Pancreas (tissue), 10 donors: ENCODE measurements around the gene MAGEA2. TPM values are rescaled to one million over a fixed set of nuclear protein-coding genes. Genes with fewer than 3 reads are reported as not detected.
"Not testable (repeated sequence)": the region's sequence is repeated elsewhere in the genome, so short reads cannot be mapped to it uniquely, and the experiment has no call there.

ENCODE experiments used
- ATAC-seq, 4 donors: fragments of 200-7000 bp; cut with Tn5 transposase; one replicate each; pipeline versions ENCODE4 v1.8.0 to v1.9.1; 2020; ENCODE audit warnings: mild to moderate bottlenecking in 4 of 4, moderate library complexity in 4 of 4
- DNase-seq, 6 donors: peaks; one replicate each; pipeline ENCODE4 v3.0.0-alpha.2; 2020
- FAIRE-seq: peaks from 2 replicates; lab custom pipeline; 2012; peaks lifted over from hg19 to GRCh38; lab: Jason Lieb, UNC
- H3K27ac ChIP-seq, 4 donors: fragments of 200-600 bp; sonication (generic); 1 replicate in 3 of 4; 2 replicates in 1 of 4; pipeline versions ENCODE4 v1.5.0 to v1.8.0; 2020
- H3K27me3 ChIP-seq, 4 donors: fragments of 200-600 bp; one replicate each; pipeline ENCODE4 v1.8.0; 2021
- H3K36me3 ChIP-seq, 3 donors: fragments of 200-600 bp; sonication (generic) in 1 of 3; one replicate each; pipeline versions ENCODE4 v1.5.0 to v1.8.0; 2020 to 2021
- H3K4me1 ChIP-seq, 3 donors: fragments of 200-600 bp; one replicate each; pipeline ENCODE4 v1.8.0; 2021
- H3K4me3 ChIP-seq, 4 donors: fragments of 200-600 bp; sonication (generic) in 2 of 4; one replicate each; pipeline versions ENCODE4 v1.5.0 to v1.8.0; 2020 to 2021
- H3K9me3 ChIP-seq, 4 donors: fragments of 200-600 bp; one replicate each; pipeline ENCODE4 v1.8.0; 2021
- WGBS, 2 donors: extraction: QIAGEN DNeasy Blood & Tissue Kit; methylation state at CpG; one replicate each; pipeline ENCODE4 v1.1.7; 2013; 5-methylcytosine and 5-hydroxymethylcytosine counted together
- intact Hi-C, 3 donors: fragments of 100-400 bp; cut with DNase I; formaldehyde crosslinking; loops; one replicate each; pipeline versions ENCODE4 v1.11.1 to v1.14.2; 2022
- polyA plus RNA-seq, 2 donors: library from polyadenylated mRNA; stranded (reverse); fragments of 200-250 nt; gene quantifications; one replicate each; pipeline ENCODE4 v1.2.3, GENCODE V29; 2013
- total RNA-seq, 6 donors: library from RNA; stranded (reverse); fragmentation: NEBNext Ultra II Directional in 4 of 6; extraction: Animal tissue kit (Norgen Biotek cat#: 25700) in 4 of 6; gene quantifications; one replicate each; pipeline versions ENCODE4 v1.2.1 to v1.2.4, GENCODE V29; 2021 to 2023
- TF ChIP-seq, protein P1 (sequence below), 4 donors: fragments of 200-600 bp; sonication (generic) in 3 of 4; IDR thresholded peaks; one replicate each; pipeline versions ENCODE4 v1.5.0 to v1.8.0; 2021; ENCODE audit warnings: antibody characterized with exemption in 4 of 4
- donor health status: healthy with polysubstance abuse.
- donor health status: DM: no; HTN: no; CAD: no; lungs with moderate emphysema.
- donor health status: DM: no; HTN: no; CAD: no.
- donor health status: control.
- donor health status: control.
- donor health status: Bipolar disorder and iron deficiency.
- donor health status: DM: yes; HTN: yes; CAD: no.
- donor health status: DM: no; HTN: no; CAD: no.
- donor health status: DM: no; HTN: no; CAD: no.
- donor health status: DM: yes; HTN: yes; CAD: no.

MAGEA2 gene
- total and polyA plus RNA-seq, 8 donors: not detected

DNA sequence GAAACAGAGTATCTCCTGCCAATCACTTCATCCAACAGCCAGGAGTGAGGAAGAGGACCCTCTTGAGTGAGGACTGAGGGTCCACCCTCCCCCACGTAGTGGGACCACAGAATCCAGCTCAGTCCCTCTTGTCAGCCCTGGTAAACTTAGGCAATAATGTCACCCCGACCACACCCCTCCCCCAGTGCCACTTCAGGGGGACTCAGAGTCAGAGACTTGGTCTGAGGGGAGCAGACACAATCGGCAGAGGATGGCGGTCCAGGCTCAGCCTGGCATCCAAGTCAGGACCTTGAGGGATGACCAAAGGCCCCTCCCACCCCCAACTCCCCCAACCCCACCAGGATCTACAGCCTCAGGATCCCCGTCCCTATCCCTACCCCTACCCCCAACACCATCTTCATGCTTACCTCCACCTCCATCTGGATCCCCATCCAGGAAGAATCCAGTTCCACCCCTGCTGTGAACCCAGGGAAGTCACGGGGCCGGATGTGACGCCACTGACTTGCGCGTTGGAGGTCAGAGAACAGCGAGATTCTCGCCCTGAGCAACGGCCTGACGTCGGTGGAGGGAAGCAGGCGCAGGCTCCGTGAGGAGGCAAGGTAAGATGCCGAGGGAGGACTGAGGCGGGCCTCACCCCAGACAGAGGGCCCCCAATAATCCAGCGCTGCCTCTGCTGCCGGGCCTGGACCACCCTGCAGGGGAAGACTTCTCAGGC is 20.2 kb downstream of the MAGEA2 start, which contains the start of the genes CSAG1 and MAGEA12:
TSS of gene CSAG1 (minus strand) at position 461 of the 715 bp plus-strand sequence. CDS start 1,261 bp downstream, outside the sequence.
TSS of gene MAGEA12 (plus strand) at position 497 of the 715 bp plus-strand sequence. CDS start 2,405 bp downstream, outside the sequence.
- Histone ChIP-seq H3K9me3 (no peaks in the 10 kb centered on the region), H3K4me3 (no peak within 1 kb of the TSS), H3K27me3 (no peaks in the 10 kb centered on the region), H3K36me3 (no peaks in the 10 kb centered on the region), H3K27ac (no peak within 1 kb of the TSS), H3K4me1 (no peaks in the 10 kb centered on the region)
- 77% methylated on average over 19 of the region's 21 CpGs for WGBS, 2 donors
- intact Hi-C loops: no loop called here
- DNase-seq: peak in 2 of 6 donors; percentile 5 to 46
- ATAC-seq: no peak
- TF ChIP-seq, protein P1, sequence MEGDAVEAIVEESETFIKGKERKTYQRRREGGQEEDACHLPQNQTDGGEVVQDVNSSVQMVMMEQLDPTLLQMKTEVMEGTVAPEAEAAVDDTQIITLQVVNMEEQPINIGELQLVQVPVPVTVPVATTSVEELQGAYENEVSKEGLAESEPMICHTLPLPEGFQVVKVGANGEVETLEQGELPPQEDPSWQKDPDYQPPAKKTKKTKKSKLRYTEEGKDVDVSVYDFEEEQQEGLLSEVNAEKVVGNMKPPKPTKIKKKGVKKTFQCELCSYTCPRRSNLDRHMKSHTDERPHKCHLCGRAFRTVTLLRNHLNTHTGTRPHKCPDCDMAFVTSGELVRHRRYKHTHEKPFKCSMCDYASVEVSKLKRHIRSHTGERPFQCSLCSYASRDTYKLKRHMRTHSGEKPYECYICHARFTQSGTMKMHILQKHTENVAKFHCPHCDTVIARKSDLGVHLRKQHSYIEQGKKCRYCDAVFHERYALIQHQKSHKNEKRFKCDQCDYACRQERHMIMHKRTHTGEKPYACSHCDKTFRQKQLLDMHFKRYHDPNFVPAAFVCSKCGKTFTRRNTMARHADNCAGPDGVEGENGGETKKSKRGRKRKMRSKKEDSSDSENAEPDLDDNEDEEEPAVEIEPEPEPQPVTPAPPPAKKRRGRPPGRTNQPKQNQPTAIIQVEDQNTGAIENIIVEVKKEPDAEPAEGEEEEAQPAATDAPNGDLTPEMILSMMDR (IDR thresholded peaks at IDR 0.05): no peak
- FAIRE-seq: no peak

- intact Hi-C loops: no loop called here
- H3K27me3 ChIP-seq: no peaks in the 10 kb centered on the region
- no peak for FAIRE-seq
These were observed 28.2 kb downstream of the MAGEA2 start for GRCh38 chrX:152725409-152725808.

DNA sequence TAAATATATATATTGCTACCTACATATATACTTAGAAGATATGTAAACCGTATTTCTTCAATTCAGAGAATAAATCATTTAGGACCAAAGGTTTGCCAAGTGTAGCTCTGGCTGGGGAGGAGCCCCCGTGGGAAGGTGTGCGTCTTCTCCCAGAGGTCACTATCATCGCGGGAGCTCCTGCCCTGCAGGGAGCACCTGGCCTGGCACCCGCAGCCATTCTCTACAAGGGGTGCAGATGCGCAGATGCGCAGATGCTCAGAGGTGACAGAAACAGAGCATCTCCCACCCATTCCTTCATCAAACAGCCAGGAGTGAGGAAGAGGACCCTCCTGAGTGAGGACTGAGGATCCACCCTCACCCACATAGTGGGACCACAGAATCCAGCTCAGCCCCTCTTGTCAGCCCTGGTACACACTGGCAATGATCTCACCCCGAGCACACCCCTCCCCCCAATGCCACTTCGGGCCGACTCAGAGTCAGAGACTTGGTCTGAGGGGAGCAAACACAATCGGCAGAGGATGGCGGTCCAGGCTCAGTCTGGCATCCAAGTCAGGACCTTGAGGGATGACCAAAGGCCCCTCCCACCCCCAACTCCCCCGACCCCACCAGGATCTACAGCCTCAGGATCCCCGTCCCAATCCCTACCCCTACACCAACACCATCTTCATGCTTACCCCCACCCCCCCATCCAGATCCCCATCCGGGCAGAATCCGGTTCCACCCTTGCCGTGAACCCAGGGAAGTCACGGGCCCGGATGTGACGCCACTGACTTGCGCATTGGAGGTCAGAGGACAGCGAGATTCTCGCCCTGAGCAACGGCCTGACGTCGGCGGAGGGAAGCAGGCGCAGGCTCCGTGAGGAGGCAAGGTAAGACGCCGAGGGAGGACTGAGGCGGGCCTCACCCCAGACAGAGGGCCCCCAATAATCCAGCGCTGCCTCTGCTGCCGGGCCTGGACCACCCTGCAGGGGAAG is 39.5 kb downstream of the MAGEA2 start, which contains the start of gene MAGEA2B:
TSS of gene MAGEA2B (plus strand) at position 814 of the 973 bp plus-strand sequence. CDS start 2,479 bp downstream, outside the sequence.
- FAIRE-seq, H3K4me3 ChIP-seq, H3K9me3 ChIP-seq, H3K27ac ChIP-seq, ATAC-seq, intact Hi-C loops, DNase-seq, H3K27me3 ChIP-seq, H3K4me1 ChIP-seq, H3K36me3 ChIP-seq: not testable (repeated sequence)
- no CpG with 5 or more reads among the region's 35 CpGs for WGBS, 2 donors

More at GRCh38 chrX:152725409-152725808, 28.2 kb downstream of the MAGEA2 start:
- no peaks in the 10 kb centered on the region for H3K4me1 ChIP-seq
- 53 to 56% methylated on average over 7 of the region's 7 CpGs for WGBS, 2 donors
- DNase-seq (peak in 2 of 6 donors; percentile 2 to 17), ATAC-seq (no peak)
- no peak overlapping the region for H3K27ac ChIP-seq
- H3K36me3 ChIP-seq: no peaks in the 10 kb centered on the region
- H3K4me3 ChIP-seq: no peak overlapping the region
- TF ChIP-seq, protein P1 (IDR thresholded peaks at IDR 0.05): no peak
- no peaks in the 10 kb centered on the region for H3K9me3 ChIP-seq

- H3K27me3 ChIP-seq, FAIRE-seq, H3K27ac ChIP-seq, intact Hi-C loops, ATAC-seq, H3K9me3 ChIP-seq, H3K4me1 ChIP-seq, H3K4me3 ChIP-seq, H3K36me3 ChIP-seq, DNase-seq: not testable (repeated sequence)
- no CpG with 5 or more reads among the region's 5 CpGs for WGBS, 2 donors
These were observed 40.4 kb downstream of the MAGEA2 start for GRCh38 chrX:152713195-152713594.

DNA sequence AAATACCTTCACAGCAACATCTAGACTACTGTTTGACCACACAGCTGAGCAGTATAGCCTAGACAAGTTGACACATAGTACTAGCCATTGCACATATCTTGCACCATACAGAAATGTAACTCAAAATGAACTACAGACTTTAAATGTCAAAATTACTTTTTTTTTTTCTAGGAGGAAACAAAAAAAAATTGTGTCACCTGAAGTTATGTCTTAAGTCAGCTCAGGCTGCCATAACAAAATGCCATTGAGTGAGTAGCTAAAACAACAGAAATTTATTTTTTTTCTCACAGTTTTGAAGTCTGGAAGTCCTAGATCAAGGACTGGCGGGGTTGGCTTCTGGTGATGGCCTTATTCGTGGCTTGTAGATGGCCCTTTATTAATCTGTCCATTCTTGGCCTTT is 44.5 kb downstream of the MAGEA2 start, which contains the start of gene CSAG2:
TSS of gene CSAG2 (minus strand) at position 101 of the 400 bp plus-strand sequence. CDS start 161 bp downstream, outside the sequence.
- intact Hi-C loops, H3K9me3 ChIP-seq, FAIRE-seq, H3K4me3 ChIP-seq, H3K27me3 ChIP-seq, DNase-seq, H3K4me1 ChIP-seq, H3K27ac ChIP-seq, ATAC-seq, H3K36me3 ChIP-seq: not testable (repeated sequence)
- WGBS, 2 donors: no CpG with 5 or more reads among the region's 2 CpGs

DNA sequence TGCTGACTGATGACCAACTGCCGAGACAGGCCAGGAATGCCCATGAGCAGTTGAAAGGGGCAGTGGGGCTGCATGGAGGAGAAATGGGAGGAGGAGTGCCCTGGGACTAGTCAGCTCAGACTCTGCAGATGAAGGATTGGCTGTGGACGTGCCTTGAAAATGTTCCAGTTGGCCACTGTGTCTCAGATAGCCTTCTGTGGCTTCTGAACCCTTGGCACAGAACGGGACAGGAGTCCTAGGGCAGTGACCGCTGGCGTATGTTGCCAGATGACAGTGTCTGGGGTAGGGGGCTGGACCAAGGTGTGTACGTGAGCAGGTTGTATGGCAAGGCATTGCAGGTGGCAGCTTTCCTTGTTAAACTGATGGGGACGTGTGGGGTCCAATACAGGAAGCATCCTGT is 47.1 kb downstream of the MAGEA2 start:
- DNase-seq, H3K9me3 ChIP-seq, H3K4me3 ChIP-seq, H3K4me1 ChIP-seq, FAIRE-seq, H3K27ac ChIP-seq, ATAC-seq, H3K27me3 ChIP-seq, intact Hi-C loops, H3K36me3 ChIP-seq: not testable (repeated sequence)
- WGBS, 2 donors: 66 to 82% methylated on average over 3 to 4 of the region's 7 CpGs

DNA sequence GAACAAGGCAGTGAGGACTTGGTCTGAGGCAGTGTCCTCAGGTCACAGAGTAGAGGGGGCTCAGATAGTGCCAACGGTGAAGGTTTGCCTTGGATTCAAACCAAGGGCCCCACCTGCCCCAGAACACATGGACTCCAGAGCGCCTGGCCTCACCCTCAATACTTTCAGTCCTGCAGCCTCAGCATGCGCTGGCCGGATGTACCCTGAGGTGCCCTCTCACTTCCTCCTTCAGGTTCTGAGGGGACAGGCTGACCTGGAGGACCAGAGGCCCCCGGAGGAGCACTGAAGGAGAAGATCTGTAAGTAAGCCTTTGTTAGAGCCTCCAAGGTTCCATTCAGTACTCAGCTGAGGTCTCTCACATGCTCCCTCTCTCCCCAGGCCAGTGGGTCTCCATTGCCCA is 53.3 kb downstream of the MAGEA2 start:
- 72 to 80% methylated on average over 4 of the region's 5 CpGs for WGBS, 2 donors
- not testable (repeated sequence) for ATAC-seq

More for the DNA sequence above, 53.3 kb downstream of the MAGEA2 start:
- H3K4me1 ChIP-seq, H3K36me3 ChIP-seq, H3K9me3 ChIP-seq, H3K4me3 ChIP-seq, FAIRE-seq, H3K27ac ChIP-seq, intact Hi-C loops, H3K27me3 ChIP-seq: not testable (repeated sequence)
- peak in 2 of 6 donors; percentile 6 to 52 for DNase-seq
